GM18502 (cell line): ENCODE results near the gene TMEM53.

Experiments used
- ATAC-seq: cut with Tn5 transposase; IDR thresholded peaks from one replicate; pipeline ENCODE4 v1.9.1; 2021; ENCODE audit warnings: mild to moderate bottlenecking; ENCODE audit not compliant: unreplicated experiment, poor library complexity

The TMEM53 gene

DNA sequence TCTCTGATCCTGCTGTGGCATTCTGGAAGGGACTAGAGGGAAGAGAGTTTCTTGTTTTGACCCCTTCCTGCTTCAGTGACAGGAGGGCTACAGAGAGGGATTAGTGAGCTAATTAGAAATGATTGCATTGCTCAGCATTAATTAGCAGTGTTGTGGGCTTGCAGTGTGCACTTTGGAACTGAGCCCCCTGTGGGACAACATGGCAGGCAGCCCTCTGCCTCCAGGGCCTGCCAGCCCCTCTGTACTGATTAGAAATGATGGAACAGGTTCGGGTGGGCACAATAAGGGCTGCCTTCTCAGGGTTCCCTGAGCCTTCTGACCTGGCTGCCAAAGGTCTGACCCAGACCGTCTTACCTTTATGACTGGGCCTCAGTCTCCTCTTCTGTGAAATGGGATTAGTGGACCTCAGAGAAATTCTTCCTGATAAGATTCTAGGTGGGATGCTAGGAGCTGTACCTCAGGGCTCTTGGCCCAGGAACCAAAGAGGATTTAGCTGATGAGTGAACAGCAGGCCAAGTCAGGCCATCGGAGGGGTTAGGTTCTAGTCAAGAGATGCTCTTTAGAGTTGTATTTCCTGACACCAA is 39.6 kb downstream of the TMEM53 start:
- no peak for ATAC-seq

DNA sequence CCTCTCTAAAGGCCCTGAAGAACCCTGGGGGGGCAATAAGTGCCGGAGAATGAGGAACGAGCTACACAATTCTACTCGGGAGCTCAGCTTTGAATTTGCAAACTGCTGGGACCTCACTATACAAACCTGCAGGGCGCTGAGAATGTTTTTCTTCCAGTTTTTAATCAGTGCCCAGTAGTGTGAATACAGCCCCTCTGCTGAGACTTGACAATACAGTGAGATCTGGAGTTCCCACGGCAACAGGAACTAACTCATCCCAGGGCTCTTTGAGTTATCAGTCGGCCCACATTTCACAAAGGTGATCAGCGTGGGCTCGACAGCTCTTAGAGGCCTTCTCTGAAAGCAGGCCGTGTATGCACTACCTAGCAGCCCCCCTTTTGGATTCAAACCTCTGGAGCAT is 41.7 kb downstream of the TMEM53 start:
- ATAC-seq, result no peak

DNA sequence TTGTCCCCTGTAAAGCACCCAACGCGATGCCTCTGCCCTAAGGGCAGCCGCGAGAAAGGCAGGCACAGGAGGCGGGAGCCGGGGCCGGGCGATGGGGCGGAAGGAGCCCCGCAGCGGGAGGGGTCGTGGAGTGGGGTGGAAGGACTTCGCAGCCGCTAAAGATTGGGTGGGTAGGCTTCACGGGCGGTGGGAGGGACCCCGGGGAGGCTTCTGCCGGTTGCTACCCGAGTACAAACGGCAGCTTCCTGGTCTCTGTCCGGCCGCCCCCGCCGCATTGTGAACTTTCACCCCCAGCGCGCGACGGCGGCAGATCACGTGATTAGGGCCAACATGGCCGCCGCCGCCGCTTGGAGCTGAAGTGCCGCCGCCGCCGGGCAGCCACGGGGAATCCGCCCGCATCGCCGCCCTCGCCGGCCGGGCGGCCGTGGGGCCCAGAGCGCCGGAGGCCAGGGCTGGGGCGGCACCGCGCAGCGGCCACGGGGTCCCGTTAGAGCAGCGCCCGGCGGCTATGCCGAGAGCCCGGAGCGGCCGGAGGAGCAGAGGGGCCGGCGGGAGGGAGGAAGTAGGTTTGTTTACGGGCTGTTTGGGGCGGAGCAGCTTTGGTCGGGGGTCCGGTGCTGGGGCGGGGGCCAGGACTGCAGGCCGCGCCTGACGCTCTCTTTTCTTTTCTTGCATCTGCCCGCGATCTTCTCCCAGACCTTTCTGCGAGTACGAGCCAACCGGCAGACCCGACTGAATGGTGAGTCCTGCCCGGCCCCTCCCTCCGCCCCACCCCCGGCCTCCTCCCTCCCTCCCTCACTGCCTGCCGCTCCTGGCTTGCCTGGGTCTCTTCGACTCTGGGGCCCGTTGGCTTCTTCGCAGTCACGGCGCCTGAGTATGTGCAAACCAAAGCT is 42.4 kb downstream of the TMEM53 start:
- peak; percentile 69 for ATAC-seq

DNA sequence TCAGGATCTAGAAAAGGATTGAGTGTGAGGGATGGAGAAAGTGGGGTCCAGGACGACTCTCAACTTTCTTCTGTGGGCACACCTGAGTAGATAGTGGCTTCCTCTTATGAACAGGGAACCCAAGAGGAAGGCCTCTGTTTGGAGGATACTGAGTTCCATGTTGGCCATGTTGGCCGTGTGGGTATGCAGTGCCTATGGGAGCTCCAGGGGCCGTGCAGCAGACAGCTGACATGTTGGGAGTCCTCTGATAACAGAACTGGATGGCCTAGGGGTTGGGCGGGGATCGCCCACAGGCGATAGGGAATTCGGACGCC is 43.0 kb downstream of the TMEM53 start:
- peak; percentile 18 for ATAC-seq

DNA sequence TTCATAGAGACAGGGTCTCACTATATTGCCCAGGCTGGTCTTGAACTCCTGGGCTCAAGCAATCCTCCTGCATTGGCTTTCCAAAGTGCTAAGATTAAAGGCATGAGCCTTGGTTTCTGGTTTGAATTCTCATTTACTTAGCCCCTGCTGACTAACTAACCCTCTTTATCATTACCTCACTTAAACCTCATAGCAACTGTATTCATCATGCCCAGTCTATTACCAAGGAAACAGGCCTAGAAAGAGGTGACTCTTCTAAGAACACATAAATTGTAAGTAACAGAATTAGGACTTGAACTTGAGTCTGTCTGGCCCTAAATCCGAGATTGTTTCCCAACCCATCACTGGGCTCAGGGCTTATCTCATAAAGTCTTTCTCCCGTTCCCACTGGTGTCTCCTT is 44.2 kb downstream of the TMEM53 start:
- no peak for ATAC-seq

DNA sequence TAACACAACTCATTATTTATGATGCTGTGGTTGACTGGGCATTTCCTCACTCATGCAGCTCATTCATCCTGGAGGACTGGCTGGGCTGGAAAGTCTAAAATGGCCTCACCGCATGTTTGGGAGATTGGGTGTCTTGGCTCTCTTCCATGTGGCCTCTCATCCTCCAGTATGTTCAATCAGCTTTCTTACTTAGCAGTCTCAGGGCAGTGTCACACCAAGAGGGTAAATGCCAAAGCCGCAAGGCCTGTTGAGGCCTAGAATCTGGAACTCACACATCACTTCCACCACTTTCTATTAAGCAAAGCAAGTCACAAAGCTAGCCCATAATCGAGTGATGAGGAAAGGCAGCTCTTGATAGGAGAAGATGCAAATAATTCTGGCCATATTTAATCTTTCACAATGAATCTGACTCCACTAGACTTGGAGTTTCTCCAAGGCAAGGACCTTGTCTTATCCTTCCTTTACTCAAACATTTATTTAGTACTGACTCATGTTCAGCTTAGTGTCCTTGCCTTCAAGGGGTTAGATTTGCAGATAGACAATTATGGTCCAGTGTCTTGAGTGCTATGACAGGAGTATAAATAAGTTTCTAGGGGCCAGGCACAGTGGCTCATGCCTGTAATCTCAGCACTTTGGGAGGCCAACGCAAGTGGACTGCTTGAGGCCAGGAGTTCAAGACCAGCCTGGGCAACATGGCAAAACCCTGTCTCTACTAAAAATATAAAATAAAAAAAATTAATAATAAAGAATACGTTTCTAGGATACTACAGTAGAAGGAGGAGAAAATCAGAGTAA is 45.1 kb downstream of the TMEM53 start:
- ATAC-seq, result no peak

DNA sequence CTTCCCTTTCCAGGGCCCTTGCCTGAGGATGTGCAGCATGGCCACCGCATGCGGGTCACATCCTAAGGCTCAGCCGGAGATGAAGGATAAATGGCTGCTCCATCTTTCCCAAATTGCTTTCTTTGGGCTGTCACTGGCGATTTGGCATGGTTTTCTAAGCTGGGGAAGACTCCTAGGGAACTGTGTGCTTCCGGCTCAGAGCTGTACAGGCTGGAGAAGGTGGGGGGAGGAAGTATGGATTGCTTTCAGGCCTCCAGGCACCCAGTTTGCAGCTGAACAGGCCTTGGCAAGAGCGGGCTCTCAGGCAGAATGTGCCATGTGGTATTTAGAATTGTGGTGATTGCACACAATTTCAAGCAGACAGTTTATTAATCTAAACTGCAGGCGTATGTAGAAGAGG is 48.9 kb downstream of the TMEM53 start:
- ATAC-seq, result no peak

DNA sequence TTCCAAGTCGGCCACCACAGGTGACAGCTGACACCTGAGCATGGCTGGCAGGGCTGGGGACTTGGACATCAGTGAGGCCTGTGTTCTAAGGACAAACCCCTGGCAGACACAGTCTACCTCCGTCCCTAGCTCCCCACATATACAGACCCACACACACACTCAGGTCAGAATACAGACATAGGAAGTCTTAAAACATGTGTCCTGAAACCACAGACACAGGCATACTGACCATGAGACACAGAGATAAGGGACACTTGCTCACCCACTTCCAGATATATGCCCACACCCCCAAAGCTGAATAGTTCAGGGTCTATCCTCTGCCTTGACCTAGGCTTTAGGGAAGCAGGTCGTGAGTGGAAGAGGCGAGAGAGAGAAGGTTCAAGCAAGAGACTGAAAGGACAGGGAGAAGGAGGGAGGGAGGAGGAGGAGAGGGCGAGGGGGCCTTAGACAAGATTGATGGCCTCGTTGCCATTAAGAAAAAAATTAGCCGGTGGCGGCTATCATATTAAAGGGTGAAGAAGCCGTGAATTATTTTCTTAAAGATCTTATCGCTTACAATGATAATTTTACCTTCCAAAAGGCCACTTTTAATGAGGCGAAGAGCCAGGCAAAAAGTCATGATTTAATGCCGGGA is 49.9 kb downstream of the TMEM53 start:
- no peak for ATAC-seq

DNA sequence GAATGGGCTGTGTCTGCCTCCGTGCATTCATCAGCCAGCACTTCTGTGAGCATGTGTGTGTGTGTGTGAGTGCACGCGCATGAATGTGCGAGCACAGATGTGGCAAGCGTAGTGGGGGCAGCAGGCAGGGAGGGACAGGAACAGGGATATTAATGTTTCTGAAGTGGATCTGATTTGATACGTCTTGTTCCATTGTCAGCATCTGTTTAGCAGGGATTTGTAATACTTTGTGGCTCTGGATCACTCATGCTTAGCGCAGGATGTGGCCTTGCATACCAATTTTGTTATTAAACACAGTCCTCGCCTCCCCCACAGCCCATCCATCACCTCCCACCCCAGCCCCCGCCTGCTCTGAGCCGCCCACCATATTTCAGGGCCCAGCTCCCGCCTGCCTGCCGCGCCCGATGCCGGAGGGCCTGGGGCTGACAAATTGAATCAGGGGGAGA is 52.4 kb downstream of the TMEM53 start:
- no peak for ATAC-seq

DNA sequence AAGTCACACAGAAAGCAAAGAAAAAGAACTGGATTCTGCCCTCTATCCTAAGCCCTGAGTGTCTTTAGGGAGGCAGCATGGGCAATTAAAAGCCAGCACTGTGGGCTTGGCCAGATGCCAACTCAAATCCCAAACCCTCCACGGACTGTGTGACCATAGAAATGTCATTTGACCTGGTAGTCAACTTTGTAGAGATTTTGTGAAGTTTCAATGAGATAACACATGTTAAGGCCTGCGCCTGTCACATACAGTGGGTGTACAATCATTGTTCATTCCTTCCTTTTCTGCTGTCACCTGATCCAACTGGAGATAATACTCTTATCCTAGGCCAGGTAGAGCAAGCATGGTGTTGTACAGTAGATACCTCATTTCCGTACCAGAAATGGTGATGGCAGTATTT is 54.2 kb downstream of the TMEM53 start:
- no peak for ATAC-seq

DNA sequence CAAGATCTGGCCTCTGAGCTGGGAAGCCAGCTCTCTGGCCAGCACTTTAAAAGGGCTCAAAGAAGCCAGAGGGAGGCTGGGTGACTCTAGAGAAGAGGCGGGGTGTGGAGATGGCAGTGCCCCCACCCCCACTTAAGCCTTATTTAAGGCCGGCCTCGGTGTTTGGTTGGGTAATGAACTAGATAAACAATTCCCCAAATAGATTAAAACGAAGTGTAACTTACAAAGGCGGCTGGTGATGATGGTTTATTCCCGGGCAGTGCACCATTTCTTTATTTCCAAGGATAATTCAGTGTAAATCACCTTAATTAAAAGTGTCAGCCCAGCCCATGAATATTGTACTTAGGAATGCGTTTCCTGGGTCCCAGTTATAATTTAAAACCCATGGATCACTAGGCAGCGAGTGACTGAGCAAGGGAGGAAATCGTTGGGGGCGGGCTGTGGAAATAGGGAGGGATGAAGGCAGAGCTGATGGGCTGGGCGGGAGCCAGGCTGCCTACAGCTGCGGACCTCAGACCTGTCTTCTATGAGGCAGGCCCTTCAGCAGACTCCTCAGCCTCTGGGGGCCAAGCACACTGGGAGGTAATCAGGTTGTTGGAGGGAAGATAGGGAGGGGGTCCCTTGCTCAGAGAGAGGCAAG is 54.9 kb downstream of the TMEM53 start:
- no peak for ATAC-seq

DNA sequence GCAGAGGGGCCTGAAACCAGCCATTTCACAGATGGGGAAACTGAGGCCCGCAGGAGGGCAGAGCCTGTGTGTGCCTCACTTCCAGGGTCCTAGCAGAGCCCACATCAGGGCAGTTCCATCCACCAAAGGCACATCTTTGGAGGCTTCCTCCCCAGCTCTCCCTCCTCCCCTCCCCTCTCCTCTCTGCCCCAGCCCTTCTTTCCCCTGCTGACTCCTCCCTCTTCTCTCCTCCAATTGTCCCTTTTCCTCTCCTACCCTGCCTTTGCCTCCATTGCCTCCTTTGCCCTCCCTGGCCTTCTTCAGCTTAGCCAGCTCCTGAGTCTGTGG is 56.6 kb downstream of the TMEM53 start:
- ATAC-seq, result no peak

DNA sequence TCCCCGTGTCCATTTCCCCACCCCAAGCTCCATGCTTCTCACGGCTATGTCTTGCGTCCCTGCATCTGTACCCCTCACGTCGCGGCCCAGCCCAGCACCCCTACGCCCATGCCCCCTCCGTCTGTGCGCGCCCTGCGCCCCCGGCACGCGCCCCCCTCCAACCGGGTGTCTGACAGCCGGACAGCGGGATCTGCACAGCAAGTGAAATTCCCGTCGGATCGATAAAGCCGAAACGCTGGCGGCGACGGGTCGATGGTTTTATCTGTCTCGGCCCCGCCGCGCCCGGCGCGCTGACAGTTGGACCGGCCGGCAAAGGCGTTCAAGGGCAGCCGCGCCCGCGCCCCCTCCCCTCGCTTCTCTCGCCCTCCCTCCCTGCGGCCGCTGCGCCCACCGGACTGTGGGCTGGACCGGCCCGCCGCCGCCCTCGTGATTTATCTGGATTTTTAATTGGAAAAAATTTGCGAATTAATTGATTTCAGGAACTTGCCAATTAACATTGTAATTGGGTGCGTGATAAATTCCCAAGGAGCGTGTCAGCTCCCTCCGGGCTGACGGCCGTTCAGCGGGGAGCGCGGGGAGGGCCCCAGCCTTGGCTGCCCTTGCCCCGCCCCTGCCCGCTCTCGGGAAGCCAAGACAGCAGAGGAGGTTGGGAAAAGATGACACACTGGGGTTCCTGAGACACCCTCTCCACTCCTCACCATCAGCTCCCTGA is 57.1 kb downstream of the TMEM53 start:
- no peak for ATAC-seq

DNA sequence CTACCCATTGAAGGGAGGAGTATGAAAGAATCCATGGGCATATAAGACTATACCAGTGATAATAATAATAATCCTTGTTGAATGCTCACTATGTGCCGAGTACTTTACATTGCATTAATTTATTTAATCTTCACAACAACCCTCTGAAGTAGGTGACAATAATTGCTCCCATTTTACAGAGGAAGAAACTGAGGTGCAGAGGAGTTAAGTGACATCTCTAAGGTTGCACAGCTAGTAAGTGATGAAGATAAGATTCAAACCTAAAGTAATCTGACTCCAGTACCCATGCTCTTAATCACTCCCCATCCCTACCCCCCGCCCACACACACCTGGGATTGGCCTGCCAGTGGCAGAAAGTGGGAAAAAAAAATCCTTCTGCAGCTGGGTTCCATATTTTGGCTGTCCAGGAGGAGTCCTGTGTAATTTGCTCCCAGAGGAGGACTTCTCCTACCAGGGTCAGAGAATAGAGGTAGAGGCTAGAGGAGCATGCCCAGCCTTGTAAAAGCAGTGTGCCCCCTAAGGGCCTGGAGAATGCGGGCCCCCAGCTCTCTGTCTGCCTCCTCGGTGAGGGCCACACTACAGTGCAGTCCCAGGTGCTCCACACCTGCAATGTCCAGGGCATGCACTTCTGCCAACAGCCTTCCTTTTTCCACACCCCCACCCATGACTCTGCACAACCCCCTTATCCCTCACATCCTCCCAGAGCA is 57.8 kb downstream of the TMEM53 start:
- no peak for ATAC-seq

DNA sequence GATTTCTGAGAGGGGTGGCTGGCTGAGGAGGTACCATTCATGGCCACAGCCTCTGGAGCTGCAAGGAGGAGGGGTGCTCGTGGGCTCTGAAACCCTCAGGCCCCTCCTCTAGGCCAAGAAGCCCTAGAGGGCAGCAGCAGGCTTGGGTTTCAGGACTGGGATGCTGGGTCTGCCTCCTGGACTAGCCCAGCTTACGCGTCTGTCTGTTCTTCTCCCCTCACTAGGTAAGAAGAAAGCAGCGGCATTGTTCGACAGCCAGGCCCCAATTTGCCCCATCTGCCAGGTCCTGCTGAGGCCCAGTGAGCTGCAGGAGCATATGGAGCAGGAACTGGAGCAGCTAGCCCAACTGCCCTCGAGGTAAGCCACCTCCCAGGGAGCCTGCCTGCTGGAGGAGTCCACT is 60.3 kb downstream of the TMEM53 start:
- ATAC-seq, result no peak

DNA sequence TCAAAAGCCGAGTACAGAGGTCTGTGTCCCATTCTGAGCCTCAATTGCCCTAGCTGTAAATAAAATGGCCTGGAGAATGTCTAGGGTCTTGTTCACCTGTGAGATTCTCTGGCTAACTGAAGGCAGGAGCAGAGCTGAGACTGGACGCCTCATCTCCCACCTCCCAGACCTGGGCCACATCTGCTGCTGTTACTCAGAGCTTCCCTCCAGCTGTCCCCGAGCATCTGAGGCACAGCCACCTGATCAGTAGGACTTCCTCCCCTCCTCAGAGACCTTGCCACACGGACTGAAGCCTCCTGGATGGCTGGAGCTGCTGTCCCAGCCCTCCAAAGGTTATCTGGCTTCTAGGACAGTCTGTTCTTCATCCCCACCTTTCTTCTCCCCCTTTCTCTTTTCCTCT is 62.4 kb downstream of the TMEM53 start:
- no peak for ATAC-seq

DNA sequence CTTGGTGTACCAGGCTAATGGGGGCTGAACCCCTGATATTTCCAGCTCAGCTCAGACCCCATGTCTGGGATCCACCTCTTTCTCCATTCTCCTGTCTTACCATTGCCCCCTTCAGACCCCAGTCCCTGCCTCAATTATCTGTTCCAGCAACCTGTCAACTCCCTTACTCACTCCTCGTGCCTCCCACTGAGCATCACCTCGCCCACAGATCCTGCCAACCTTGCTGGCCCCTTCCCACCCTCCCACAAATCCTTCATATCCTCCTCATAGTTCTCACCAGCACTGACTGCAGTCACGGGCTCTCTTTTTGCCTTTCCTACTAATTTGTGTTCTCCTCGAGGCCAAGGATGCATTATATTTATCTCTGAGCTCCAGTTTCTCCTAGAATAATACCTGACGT is 62.9 kb downstream of the TMEM53 start:
- no peak for ATAC-seq

DNA sequence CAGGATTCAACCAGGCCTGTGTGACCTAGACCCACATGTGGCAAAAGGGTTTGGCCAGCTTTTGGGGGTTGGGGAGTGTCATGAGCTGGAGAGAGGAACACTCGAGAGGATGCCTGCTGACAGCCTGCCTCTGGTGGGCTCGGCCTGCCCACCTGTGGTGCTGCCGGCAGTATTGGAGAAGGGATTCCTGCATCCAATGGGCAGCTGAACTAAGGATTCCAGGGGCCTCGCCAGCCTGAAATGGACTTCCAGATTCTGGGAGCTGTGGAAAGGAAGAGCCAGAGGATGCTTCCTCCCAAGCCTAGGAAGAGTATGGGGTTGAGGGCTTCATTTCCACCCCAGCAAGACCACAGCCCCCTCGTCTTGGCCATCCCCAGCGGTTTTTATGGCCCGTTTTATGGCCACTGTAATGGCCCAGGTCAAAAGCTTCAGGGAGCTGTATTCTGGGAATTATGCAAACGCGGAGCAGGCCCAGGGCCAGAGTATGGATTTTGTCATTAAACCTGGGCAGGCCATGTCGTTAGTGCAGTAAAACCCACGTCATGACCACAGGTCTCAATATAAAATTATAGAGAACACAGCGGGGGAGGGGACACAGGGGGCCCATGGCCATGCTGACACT is 63.6 kb downstream of the TMEM53 start:
- ATAC-seq, result no peak
